Mucosa of descending colon (tissue), 3 donors: ENCODE data around the gene ATG2B. TPM values are rescaled to one million over a fixed set of nuclear protein-coding genes. Genes with fewer than 3 reads are reported as not detected.

Experiments used
- ATAC-seq: fragments of 200-7000 bp; cut with Tn5 transposase; one replicate; pipeline ENCODE4 v1.9.1; 2020; ENCODE audit warnings: mild to moderate bottlenecking, moderate library complexity
- DNase-seq, 3 donors: peaks; one replicate each; pipeline ENCODE4 v3.0.0-alpha.2; 2020
- H3K36me3 ChIP-seq: fragments of 200-600 bp; one replicate; pipeline ENCODE4 v1.8.0; 2021; ENCODE audit warnings: low read depth, mild to moderate bottlenecking
- H3K4me1 ChIP-seq: fragments of 200-600 bp; one replicate; pipeline ENCODE4 v1.8.0; 2021; ENCODE audit warnings: low read depth, mild to moderate bottlenecking
- H3K4me3 ChIP-seq: fragments of 200-600 bp; one replicate; pipeline ENCODE4 v1.8.0; 2021; ENCODE audit warnings: mild to moderate bottlenecking
- H3K9me3 ChIP-seq: fragments of 200-600 bp; one replicate; pipeline ENCODE4 v1.8.0; 2021; ENCODE audit warnings: mild to moderate bottlenecking
- CTCF ChIP-seq: fragments of 200-600 bp; IDR thresholded peaks from one replicate; pipeline ENCODE4 v1.8.0; 2022; ENCODE audit warnings: antibody characterized with exemption, mild to moderate bottlenecking
- intact Hi-C, 2 donors: fragments of 100-400 bp; cut with DNase I in 1 of 2; cut with micrococcal nuclease in 1 of 2; formaldehyde crosslinking; loops; one replicate each; pipeline versions ENCODE4 v1.11.0 to v1.11.1; 2022; cut with DNase I, micrococcal nuclease
- total RNA-seq, 3 donors: library from RNA; stranded (reverse); fragmentation: NEBNext Ultra II Directional in 2 of 3; extraction: Animal tissue kit (Norgen Biotek cat#: 25700) in 2 of 3; gene quantifications; one replicate each; pipeline versions ENCODE4 v1.2.1 to v1.2.4, GENCODE V29; 2021 to 2023
- donor health status: DM: no; HTN: no; CAD: no; lungs with moderate emphysema.
- donor health status: DM: no; HTN: no; CAD: no.
- donor health status: DM: no; HTN: yes; CAD: no.

Gene ATG2B
- total RNA-seq, 3 donors from 2014 or later: 22.1 to 35.9 (median 24.2) TPM

- DNase-seq: peak in 1 of 3 donors; percentile 66
Observed at GRCh38 chr14:96376093-96376492, 13.0 kb upstream of the ATG2B start.

GRCh38 chr14:96373538-96373937, 10.4 kb upstream of the ATG2B start:
- H3K9me3 ChIP-seq: no peaks in the 10 kb centered on the region
- intact Hi-C loops: no loop called here

More at GRCh38 chr14:96376093-96376492, 13.0 kb upstream of the ATG2B start:
- no peak for TF ChIP-seq CTCF
- Histone ChIP-seq H3K36me3 (no peaks in the 10 kb centered on the region), H3K4me3 (no peak overlapping the region), H3K4me1 (peaks cover 7% of the 10 kb centered on the region), H3K9me3 (no peaks in the 10 kb centered on the region)
- intact Hi-C loops: no loop called here
- peak; percentile 97 for ATAC-seq

GRCh38 chr14:96370528-96370927, 7.4 kb upstream of the ATG2B start:
- no peaks in the 10 kb centered on the region for H3K36me3 ChIP-seq
- intact Hi-C loops: no loop called here
- peaks cover 9% of the 10 kb centered on the region for H3K4me1 ChIP-seq
- DNase-seq (no peak), ATAC-seq (no peak)
- H3K9me3 ChIP-seq: no peaks in the 10 kb centered on the region
- TF ChIP-seq CTCF: no peak
- no peak overlapping the region for H3K4me3 ChIP-seq

More at GRCh38 chr14:96373538-96373937, 10.4 kb upstream of the ATG2B start:
- no peak overlapping the region for H3K4me3 ChIP-seq
- TF ChIP-seq CTCF: no peak
- no peaks in the 10 kb centered on the region for H3K36me3 ChIP-seq
- peaks cover 7% of the 10 kb centered on the region for H3K4me1 ChIP-seq
- no peak for DNase-seq
- ATAC-seq: no peak

- TF ChIP-seq CTCF: no peak
- peaks cover 18% of the 10 kb centered on the region for H3K4me1 ChIP-seq
- ATAC-seq: no peak
- no peaks in the 10 kb centered on the region for H3K36me3 ChIP-seq
- no peak overlapping the region for H3K4me3 ChIP-seq
- no peak for DNase-seq
- intact Hi-C loops: no loop called here
- H3K9me3 ChIP-seq: no peaks in the 10 kb centered on the region
Observed at GRCh38 chr14:96368534-96368933, 5.4 kb upstream of the ATG2B start.

- DNase-seq: peak in 1 of 3 donors; percentile 14
- TF ChIP-seq CTCF: no peak
- intact Hi-C loops: no loop called here
- ATAC-seq: peak; percentile 58
- peaks cover 29% of the 10 kb centered on the region for H3K4me1 ChIP-seq
- H3K36me3 ChIP-seq: no peaks in the 10 kb centered on the region
- no peaks in the 10 kb centered on the region for H3K9me3 ChIP-seq
- no peak overlapping the region for H3K4me3 ChIP-seq
Observed at GRCh38 chr14:96364962-96365361, 1.8 kb upstream of the ATG2B start.
